Prostate gland (tissue), 2 donors: ENCODE results near the gene PLOD2. TPM values are rescaled to one million over a fixed set of nuclear protein-coding genes. Genes with fewer than 3 reads are reported as not detected.

Source experiments
- DNase-seq: peaks from one replicate; pipeline ENCODE4 v3.0.0-alpha.2; 2019; ENCODE audit warnings: low spot score
- H3K27ac ChIP-seq, 2 donors: fragments of 200-600 bp; sonication (generic); 2 replicates each; pipeline ENCODE4 v1.5.1; 2017 to 2019
- H3K27me3 ChIP-seq: fragments of 200-600 bp; sonication (generic); replicated peaks from 2 replicates; pipeline ENCODE4 v1.5.1; 2019; ENCODE audit not compliant: insufficient read depth
- H3K36me3 ChIP-seq, 2 donors: fragments of 200-600 bp; sonication (generic); 1 replicate in 1 of 2; 2 replicates in 1 of 2; pipeline versions ENCODE4 v1.5.1 to v1.8.1; 2017 to 2019
- H3K4me1 ChIP-seq: fragments of 200-600 bp; sonication (generic); replicated peaks from 2 replicates; pipeline ENCODE4 v1.5.1; 2019
- H3K4me3 ChIP-seq, 2 donors: fragments of 200-600 bp; sonication (generic); 2 replicates each; pipeline ENCODE4 v1.5.1; 2017 to 2019
- H3K9me3 ChIP-seq: fragments of 200-600 bp; sonication (generic); 2 replicates; pipeline ENCODE4 v1.5.1; 2017
- CTCF ChIP-seq, 4 experiments: fragments of 200-600 bp in 2 of 4; fragments of 450-650 bp in 2 of 4; sonication (generic) in 2 of 4; IDR thresholded peaks; 1 replicate in 3 of 4; 2 replicates in 1 of 4; pipeline ENCODE4 v1.5.1; 2016 to 2019; ENCODE audit warnings: antibody characterized with exemption in 4 of 4, mild to moderate bottlenecking in 2 of 4, moderate library complexity in 2 of 4
- POLR2A ChIP-seq: fragments of 450-650 bp; IDR thresholded peaks from one replicate; pipeline ENCODE4 v1.6.1; 2016; ENCODE audit warnings: antibody characterized with exemption, mild to moderate bottlenecking
- POLR2AphosphoS5 ChIP-seq: sonication (generic); formaldehyde crosslinking; IDR thresholded peaks from one replicate; pipeline ENCODE4 v1.6.1; 2017; ENCODE audit warnings: antibody characterized with exemption
- WGBS: methylation state at CpG from one replicate; pipeline ENCODE4 v1.1.5; 2018; 5-methylcytosine and 5-hydroxymethylcytosine counted together
- intact Hi-C: fragments of 100-400 bp; cut with DNase I; formaldehyde crosslinking; loops from one replicate; pipeline ENCODE4 v1.14.2; 2022
- total RNA-seq, 2 donors: library from RNA; depleted of rRNA; stranded (reverse); fragments of >200 nt; gene quantifications; one replicate each; pipeline ENCODE4 v1.1.0, GENCODE V29; 2016

Gene PLOD2
- total RNA-seq, 2 donors from 2014 or later: 10.7 to 14.6 TPM

GRCh38 chr3:146199762-146200161 lies 38.8 kb upstream of the PLOD2 start:
- no peak for TF ChIP-seq POLR2AphosphoS5
- no peak for TF ChIP-seq CTCF (IDR thresholded peaks at IDR 0.05)
- TF ChIP-seq POLR2A: no peak
- Histone ChIP-seq H3K9me3 (no peaks in the 10 kb centered on the region), H3K4me3 (no peak overlapping the region), H3K27ac (no peak overlapping the region), H3K36me3 (no peaks in the 10 kb centered on the region), H3K4me1 (no peaks in the 10 kb centered on the region), H3K27me3 (no peaks in the 10 kb centered on the region)
- no peak for DNase-seq
- intact Hi-C loops: loop anchor here (10.0 kb wide), 1 partner anchor 425 kb away; no protein-coding TSS in a partner anchor
- 89% methylated on average over 5 of the region's 5 CpGs for WGBS

GRCh38 chr3:146196789-146197188 lies 35.8 kb upstream of the PLOD2 start:
- Histone ChIP-seq H3K27ac (no peak overlapping the region), H3K9me3 (no peaks in the 10 kb centered on the region), H3K27me3 (no peaks in the 10 kb centered on the region), H3K4me1 (no peaks in the 10 kb centered on the region), H3K36me3 (no peaks in the 10 kb centered on the region), H3K4me3 (no peak overlapping the region)
- 91% methylated on average over 2 of the region's 2 CpGs for WGBS
- intact Hi-C loops: no loop called here
- no peak for DNase-seq
- TF ChIP-seq POLR2A (no peak), CTCF (IDR thresholded peaks at IDR 0.05) (no peak), POLR2AphosphoS5 (no peak)

- no peak overlapping the region for H3K27ac ChIP-seq
- no peak for TF ChIP-seq POLR2A
- TF ChIP-seq CTCF (IDR thresholded peaks at IDR 0.05): no peak
- no peak for TF ChIP-seq POLR2AphosphoS5
- H3K4me3 ChIP-seq: no peak overlapping the region
- DNase-seq: no peak
- no peaks in the 10 kb centered on the region for H3K36me3 ChIP-seq
- no peaks in the 10 kb centered on the region for H3K9me3 ChIP-seq
- intact Hi-C loops: no loop called here
- WGBS: 36% methylated on average over 4 of the region's 4 CpGs
- H3K4me1 ChIP-seq: no peaks in the 10 kb centered on the region
- H3K27me3 ChIP-seq: no peaks in the 10 kb centered on the region
These were observed 34.6 kb upstream of the PLOD2 start for GRCh38 chr3:146195605-146196004.

GRCh38 chr3:146195030-146195429 lies 34.0 kb upstream of the PLOD2 start:
- TF ChIP-seq POLR2AphosphoS5 (no peak), CTCF (IDR thresholded peaks at IDR 0.05) (no peak), POLR2A (no peak)
- no peaks in the 10 kb centered on the region for H3K36me3 ChIP-seq
- H3K4me1 ChIP-seq: no peaks in the 10 kb centered on the region
- no peaks in the 10 kb centered on the region for H3K9me3 ChIP-seq
- intact Hi-C loops: no loop called here
- H3K27me3 ChIP-seq: no peaks in the 10 kb centered on the region
- no peak overlapping the region for H3K4me3 ChIP-seq
- DNase-seq: no peak
- WGBS: 81% methylated on average over 3 of the region's 3 CpGs
- H3K27ac ChIP-seq: no peak overlapping the region

- 86% methylated on average over 1 of the region's 1 CpG for WGBS
- H3K4me1 ChIP-seq: no peaks in the 10 kb centered on the region
- intact Hi-C loops: no loop called here
- no peak for DNase-seq
- H3K27me3 ChIP-seq: no peaks in the 10 kb centered on the region
- no peak overlapping the region for H3K27ac ChIP-seq
- H3K36me3 ChIP-seq: no peaks in the 10 kb centered on the region
- H3K9me3 ChIP-seq: no peaks in the 10 kb centered on the region
- no peak for TF ChIP-seq POLR2AphosphoS5
- TF ChIP-seq CTCF (IDR thresholded peaks at IDR 0.05): no peak
- no peak for TF ChIP-seq POLR2A
- H3K4me3 ChIP-seq: no peak overlapping the region
These were observed 30.1 kb upstream of the PLOD2 start for GRCh38 chr3:146191051-146191450.
